ENCODE data around the gene RPS6KB1. TPM values are rescaled to one million over a fixed set of nuclear protein-coding genes. Genes with fewer than 3 reads are reported as not detected.

The RPS6KB1 gene
- total and polyA plus RNA-seq, 9 of the 15 experiments (the other 6 are each of a cell fraction or from before 2014, with no cell fraction given) = 8.8 to 60.7 (median 35.1) TPM

- in situ Hi-C loops (cut with MboI) (no loop called here), intact Hi-C loops (cut with micrococcal nuclease) (no loop called here)
- Histone ChIP-seq H3K27me3 (ENCODE audit: control insufficient read depth in 2 of 2, insufficient read depth in 2 of 2, low read length in 2 of 2) (no peaks in the 10 kb centered on the region), H3K36me3 (ENCODE audit: control insufficient read depth, insufficient read depth, low read length) (peaks cover 53% of the 10 kb centered on the region; the same call in 2 of the 3 replicates), H3K9me3 (replicated peaks; ENCODE audit: control insufficient read depth, insufficient read depth, low read depth, low read length) (no peaks in the 10 kb centered on the region), H3K79me2 (ENCODE audit: control insufficient read depth, insufficient read depth, low read length) (no peaks in the 10 kb centered on the region), H3K9me1 (ENCODE audit: control insufficient read depth, insufficient read depth, low read length) (no peaks in the 10 kb centered on the region), H3K4me2 (ENCODE audit: insufficient read depth, low read length) (no peak overlapping the region), H3K27ac (ENCODE audit: extremely low read depth, low read depth, low read length) (no peak overlapping the region), H4K20me1 (replicated peaks; ENCODE audit: control insufficient read depth, insufficient read depth, low read length) (no peaks in the 10 kb centered on the region), H3K4me1 (replicated peaks in 1 of 2; ENCODE audit: control insufficient read depth in 2 of 2, insufficient read depth in 2 of 2, low read length in 2 of 2) (no peaks in the 10 kb centered on the region; a peak in 1 of 5 replicates), H3K4me3 (no peak overlapping the region), H3K9ac (ENCODE audit: insufficient read depth in 1 of 2, low read depth in 2 of 2, low read length in 2 of 2) (no peak overlapping the region), H2AFZ (ENCODE audit: low read depth, low read length) (no peak overlapping the region)
- 89% methylated on average over 3 of the region's 3 CpGs for WGBS (ENCODE audit: insufficient coverage, low coverage, missing lambda C conversion rate)
- ATAC-seq (no peak), FAIRE-seq (no peak), DNase-seq (ENCODE audit: extremely low read depth in 1 of 4, low spot score in 3 of 4) (no peak)
- TF ChIP-seq RCOR1 (IDR thresholded peaks at IDR 0.05; ENCODE audit: borderline replicate concordance in 1 of 2, low read depth in 2 of 2, low read length in 2 of 2) (no peak), SRSF1 (IDR thresholded peaks at IDR 0.05; ENCODE audit: low read depth, low read length) (no peak), ZBTB11 (CRISPR knock-in tag; IDR thresholded peaks at IDR 0.05) (peak in 1 of 3 experiments; percentile 89; a peak in 1 of 6 replicates), JUND (IDR thresholded peaks at IDR 0.05; ENCODE audit: borderline replicate concordance, low read depth, low read length) (no peak), JUND (tag; IDR thresholded peaks at IDR 0.05; ENCODE audit: borderline replicate concordance, low read depth, low read length) (no peak), FOXJ2 (tag; IDR thresholded peaks at IDR 0.05) (no peak)
- ChIA-PET CTCF (ENCODE audit: low intra/inter-chr PET ratio) (no interaction called here), POLR2A (interaction anchor here (0.7 kb wide), 1 partner anchor 363 kb away, joined by 3 read pairs; no protein-coding TSS in a partner anchor)
- BruUV-seq (replicated peaks) = no TSS peak
Observed at GRCh38 chr17:59950049-59950448, 57.1 kb downstream of the RPS6KB1 start.
